Stimulated activated CD4-positive, alpha-beta T cell treated with anti-CD3 and anti-CD28 coated beads, Interleukin-1b, Interleukin-23, amount 100 ng/mL, for 4 hours (primary cell): Measurements from ENCODE around the gene GBX1.

Experiments
- DNase-seq, 2 donors: peaks; one replicate each; pipeline ENCODE4 v3.0.0-alpha.2; 2020; ENCODE audit warnings: low read depth in 2 of 2

GBX1 gene

DNA sequence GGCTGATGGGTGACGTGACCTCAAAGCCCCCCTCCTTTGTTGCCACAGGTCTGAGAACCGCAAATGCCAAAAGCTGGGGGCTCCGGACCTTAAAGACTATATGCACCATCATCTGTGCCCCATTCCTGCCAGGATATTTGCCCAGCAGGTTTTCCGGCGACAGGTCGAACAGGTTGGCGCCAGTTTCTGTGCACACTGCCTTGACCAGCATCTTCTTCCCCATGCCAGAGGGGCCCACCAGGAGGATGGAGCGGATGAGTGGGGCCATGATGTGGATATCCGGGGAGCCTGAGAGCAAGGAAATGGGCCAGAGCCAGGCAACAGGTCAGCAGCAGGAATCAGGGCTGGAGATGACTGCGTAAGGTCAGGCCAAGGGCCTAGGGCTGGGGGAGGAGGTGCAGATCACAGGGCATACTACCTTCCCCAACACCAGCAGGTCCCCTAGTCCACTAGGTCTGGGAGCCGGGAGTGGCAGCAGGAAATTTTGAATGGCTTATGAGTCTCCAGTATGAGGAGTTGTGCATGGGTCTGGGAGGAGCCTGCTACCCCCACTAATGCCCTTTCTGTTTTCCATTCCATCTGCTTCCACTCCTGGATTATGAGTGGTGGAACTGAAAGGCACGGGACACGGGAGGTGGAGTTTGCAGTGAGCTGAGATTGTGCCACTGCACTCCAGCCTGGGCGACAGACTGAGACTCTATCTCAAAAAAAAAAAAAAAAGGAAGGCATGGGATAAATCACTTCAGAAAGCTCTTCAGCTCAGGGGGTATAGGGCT lies 25.9 kb upstream of the GBX1 start:
- DNase-seq, result no peak

DNA sequence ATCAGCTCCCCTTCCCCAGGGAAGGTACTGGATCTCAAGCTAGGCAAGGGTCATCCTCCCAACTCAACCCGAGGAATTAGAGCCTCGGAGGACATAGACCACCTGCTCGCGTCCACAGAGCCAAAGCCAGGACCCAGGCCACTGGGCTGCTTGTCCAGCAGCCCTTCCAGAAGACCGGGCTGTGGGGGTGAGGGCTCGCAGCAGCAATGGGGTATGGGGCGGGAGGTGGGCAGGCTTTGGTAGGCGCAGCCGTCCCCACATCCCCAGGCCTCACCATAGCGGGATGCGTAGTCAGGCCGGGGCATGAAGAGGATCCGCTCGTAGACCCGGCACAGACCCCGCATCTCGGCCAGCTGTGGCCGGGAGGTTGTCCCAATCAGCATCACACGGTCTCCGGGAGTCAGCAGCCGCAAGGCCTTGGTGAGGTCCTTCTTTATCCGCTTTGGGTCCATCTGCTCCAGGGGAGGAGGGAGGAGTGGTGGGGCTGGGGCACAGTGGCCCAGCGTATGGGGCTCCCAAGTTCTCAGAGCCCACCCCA lies 24.6 kb upstream of the GBX1 start:
- DNase-seq, result no peak

- DNase-seq, result no peak
Measured at GRCh38 chr7:151191544-151191943, 24.1 kb upstream of the GBX1 start.

DNA sequence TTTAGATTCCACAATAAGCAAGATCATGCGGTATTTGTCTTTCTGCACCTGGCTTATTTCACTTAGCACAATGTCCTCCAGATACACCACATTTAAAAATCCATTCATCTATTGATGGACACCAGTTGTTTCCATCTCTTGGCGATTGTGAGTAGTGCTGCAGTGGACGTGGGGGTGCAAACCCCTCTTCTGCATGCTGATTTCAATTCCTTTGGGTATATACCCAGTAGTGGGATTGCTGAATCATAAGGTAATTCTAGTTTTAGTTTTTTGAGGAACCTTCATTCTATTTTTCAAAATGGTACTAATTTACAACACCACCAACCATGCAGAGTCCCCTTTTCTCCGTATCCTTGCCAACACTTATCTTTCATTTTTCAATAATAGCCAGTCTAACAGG lies 21.5 kb upstream of the GBX1 start:
- DNase-seq, result no peak

DNA sequence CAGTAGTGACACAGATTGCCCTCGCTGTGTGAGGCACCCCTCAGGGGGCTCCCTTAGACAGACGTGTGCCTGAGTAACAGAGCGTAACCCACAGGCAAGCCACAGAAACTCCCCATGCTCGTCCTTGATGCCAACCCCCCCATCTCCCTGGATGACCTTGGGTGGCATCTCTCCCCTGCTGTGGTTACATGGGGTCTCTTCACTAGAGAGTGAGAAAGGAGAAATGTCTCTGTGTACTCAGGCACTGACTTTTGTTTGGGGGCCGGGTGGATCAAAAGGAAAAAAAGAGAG lies 20.7 kb upstream of the GBX1 start:
- DNase-seq, result no peak

- DNase-seq, result no peak
Measured at GRCh38 chr7:151187409-151188251, 20.1 kb upstream of the GBX1 start.

DNA sequence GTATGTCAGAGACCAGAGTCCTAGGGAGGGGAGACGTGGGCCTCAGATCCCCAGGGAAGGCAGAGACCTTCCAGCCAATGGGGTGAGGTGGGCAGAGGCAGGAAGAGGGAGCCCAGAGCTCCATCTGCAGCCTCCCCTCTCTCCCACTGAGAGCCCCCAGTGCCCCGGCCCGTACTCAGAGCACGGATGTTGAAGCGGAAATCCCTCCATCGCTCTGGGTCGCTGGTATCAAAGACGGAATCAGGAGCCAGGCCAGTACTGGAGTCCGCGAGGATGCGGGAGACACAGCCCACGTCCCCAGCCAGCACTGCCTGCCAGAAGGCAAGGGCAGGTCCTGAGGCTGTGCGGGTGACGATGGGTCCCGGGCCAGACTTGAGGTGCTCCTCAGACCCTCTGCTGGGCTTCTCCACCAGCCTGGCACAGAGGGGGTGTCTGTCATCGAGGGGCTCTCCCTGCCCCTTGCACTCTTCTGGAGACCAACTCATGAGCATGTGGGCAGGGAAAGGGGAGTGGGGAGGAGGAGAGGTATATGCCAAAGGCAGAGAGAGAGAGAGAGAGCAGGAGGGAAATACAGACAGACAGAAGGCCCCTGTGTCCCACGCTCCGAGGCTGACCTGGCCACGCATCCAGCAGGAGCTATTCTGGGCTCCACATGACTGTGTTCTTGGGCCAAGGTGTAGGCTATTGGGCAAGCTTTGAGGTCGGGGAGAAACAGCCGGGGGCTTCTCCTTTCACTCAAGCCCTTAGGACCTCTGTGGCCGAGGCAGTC lies 19.3 kb upstream of the GBX1 start, which contains the start of gene ASB10:
TSS of gene ASB10 (minus strand) at position 611 of the 769 bp plus-strand sequence. CDS start at position 491, 120 bp downstream.
- no peak for DNase-seq

GRCh38 chr7:151185762-151186639 lies 18.5 kb upstream of the GBX1 start:
- no peak for DNase-seq

GRCh38 chr7:151181011-151181431 lies 13.5 kb upstream of the GBX1 start:
- no peak for DNase-seq

- no peak for DNase-seq
Measured at GRCh38 chr7:151179946-151180345, 12.5 kb upstream of the GBX1 start.

GRCh38 chr7:151179287-151179860 lies 11.9 kb upstream of the GBX1 start:
- no peak for DNase-seq

DNA sequence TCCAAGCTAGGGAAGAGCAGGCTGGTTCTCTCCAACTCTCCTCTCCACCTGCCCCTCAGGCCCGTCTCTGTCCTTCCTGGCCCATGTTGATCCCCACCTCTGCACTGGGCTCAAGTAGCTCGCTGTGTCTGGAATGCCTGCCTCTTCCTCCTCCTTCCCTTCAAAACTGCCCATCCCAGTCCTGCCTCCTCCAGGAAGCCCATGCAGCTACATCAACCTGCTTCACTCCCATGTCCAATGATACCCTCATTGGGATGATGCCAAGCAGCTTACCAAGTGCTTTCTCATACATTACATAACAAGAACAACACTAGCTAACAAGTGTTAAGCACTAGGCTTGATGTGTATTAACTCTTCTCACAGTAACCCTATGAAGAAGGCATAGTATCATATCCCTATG lies 11.3 kb upstream of the GBX1 start:
- no peak for DNase-seq

DNA sequence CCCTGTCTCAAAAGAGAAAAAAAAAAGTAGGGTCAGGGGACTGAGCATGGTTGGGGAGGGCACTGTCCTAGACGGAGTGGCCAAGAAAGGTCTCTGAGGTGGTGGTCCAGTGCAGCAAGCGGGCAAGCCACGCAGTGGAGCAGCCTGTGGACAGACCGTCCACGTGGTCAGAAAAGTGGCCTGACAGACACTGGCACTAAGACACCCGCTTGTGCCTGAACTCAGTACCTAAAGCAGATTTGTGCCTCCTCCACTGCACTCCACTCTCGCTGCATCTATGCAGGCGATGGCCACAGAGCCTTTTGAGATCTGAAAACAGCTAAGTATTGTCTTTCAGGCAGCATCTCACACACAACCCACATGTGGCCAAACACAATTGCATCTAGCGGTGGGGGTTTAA lies 10.7 kb upstream of the GBX1 start:
- DNase-seq, result no peak

GRCh38 chr7:151177310-151177709 lies 9.8 kb upstream of the GBX1 start:
- no peak for DNase-seq

DNA sequence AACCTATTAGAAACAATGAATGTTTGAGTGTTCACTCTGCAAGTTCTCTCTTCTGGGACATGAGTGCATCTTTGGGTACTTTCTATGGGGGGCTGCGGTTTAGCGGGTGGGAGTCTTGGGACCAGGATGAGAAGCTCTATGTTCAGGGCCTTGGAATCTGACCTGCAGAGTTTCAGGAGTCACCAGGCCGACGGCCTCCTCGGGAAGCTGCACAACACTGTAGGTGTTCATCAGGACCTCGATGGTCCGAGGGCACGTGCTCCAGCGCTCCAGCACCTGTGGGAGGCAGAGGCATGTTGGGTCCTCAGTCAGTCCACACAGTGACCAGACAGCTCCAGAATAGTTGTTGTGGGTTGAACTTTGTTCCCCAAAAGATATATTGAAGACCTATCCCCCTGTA lies 8.9 kb upstream of the GBX1 start:
- DNase-seq, result no peak

GRCh38 chr7:151175793-151176311 lies 8.4 kb upstream of the GBX1 start:
- DNase-seq, result no peak

- no peak for DNase-seq
Measured at GRCh38 chr7:151175047-151175792, 7.7 kb upstream of the GBX1 start.

DNA sequence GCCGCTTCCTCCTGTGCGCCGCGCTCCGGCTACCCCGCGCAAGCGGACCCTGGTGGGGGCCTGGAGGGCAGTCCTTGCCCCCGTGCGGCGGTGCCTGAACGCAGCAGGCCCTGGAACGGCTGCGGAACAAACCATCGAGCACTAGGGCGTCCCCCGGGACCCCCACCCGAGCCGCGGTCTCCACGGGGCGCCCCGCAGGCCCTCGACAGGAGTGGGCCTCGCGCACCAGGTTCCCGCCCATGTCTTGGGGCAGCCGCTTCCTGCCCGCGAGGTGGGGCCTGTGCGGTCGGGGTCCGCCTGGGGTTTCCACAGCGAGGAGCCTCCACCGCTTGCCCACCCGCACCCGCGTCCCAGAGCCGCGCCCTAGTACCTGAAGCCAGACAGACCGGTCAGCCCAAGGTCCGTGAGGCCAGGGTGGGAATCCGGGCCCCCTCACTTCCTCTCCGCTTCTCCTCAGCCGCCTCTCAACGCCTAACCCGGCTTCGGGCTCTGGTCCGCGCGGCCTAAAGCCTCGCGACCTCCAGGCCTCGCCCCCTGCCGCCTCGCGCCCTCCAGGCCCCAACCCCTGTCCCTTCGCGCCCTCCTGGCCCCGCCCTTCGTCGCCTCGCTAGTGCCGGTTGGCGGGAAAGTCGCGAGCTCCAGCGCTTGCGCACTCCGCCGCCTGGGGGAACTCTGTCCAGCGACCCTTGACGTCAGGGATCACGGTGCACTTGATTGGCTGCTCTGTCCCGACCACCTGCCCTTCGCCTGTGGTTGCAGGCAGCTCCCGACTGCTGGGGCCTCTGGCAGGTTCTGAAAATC lies 7.0 kb upstream of the GBX1 start:
- no peak for DNase-seq
